ENCODE data around the gene PARN.
A peak's percentile ranks its signal among the peaks of the same experiment; 100 is the strongest.
"Not testable (repeated sequence)": the region's sequence is repeated elsewhere in the genome, so short reads cannot be mapped to it uniquely, and the experiment has no call there.

PARN gene

DNA sequence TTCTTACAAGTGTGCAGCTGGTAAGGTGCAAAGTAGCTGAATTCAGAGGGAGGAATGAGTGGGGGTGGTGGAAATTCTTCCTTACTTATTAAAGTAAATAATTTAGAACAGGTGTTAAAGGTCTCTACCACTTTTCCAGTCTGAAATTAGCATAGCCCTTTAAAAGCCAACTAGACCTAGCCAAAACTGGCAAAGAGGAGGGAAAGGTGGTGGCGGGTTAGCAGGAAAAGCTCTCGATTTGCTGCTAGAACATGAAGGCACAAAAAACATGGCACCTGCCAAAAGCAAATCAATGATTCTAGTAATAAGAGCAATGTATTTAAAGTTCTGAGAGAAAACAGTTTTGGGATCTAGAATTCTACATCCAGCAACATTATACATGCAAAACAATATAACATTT, 157.7 kb downstream of the PARN start:
- no peak for DNase-seq (ENCODE audit: low read depth, low spot score)

- no peak for DNase-seq (ENCODE audit: low read depth, low spot score)
Measured at GRCh38 chr16:14470788-14471187, 159.3 kb downstream of the PARN start.

- DNase-seq (ENCODE audit: low read depth, low spot score): no peak
Measured at GRCh38 chr16:14465799-14466198, 164.3 kb downstream of the PARN start.

- no peak for DNase-seq (ENCODE audit: low read depth, low spot score)
Measured at GRCh38 chr16:14464796-14465195, 165.3 kb downstream of the PARN start.

- no peak for DNase-seq (ENCODE audit: low read depth, low spot score)
Measured at GRCh38 chr16:14464192-14464591, 165.9 kb downstream of the PARN start.

- DNase-seq (ENCODE audit: low read depth, low spot score): no peak
Measured at GRCh38 chr16:14462811-14463210, 167.2 kb downstream of the PARN start.

- no peak for DNase-seq (ENCODE audit: low read depth, low spot score)
Measured at GRCh38 chr16:14460726-14461125, 169.3 kb downstream of the PARN start.

DNA sequence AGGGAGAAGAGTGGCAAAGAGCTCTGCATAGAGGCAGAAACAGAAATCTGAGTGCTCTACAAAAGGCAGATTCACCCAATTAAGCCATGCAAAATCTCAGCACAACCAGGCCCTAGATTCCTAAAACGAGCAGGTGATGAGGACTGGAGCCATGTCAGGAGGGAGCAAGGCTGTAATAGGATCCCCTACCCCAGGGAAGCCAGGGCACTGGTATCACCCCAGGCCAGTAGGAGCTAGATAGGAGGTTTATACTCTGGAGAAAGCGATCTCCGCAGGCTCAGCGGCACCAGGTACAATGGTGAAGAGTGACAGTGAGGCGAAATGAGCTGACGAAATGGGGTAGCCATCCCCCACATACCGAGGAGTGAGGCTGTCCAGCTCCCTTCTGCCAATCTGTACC, 171.5 kb downstream of the PARN start:
- DNase-seq (ENCODE audit: low read depth, low spot score): no peak

- peak; percentile 76 for DNase-seq (ENCODE audit: low read depth, low spot score)
Measured at GRCh38 chr16:14456793-14457481, 173.1 kb downstream of the PARN start.

DNA sequence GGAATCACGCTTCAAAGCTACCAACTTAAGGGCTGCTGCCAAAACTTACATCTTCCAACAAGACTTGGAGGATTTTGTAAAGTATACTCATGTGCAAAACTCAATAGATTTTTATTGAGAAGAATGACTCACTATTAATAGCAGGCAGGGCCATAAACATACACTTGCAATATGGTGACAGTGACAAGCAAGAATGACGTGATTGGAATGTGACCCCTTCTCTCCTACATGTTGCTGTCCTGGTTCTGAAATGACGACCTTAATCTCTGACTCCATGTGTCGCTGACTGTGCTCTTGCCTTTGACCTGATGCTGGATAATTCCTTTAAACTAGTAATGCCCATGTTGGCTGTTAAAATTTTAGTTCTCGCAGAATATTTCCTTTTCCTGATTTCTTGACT, 174.5 kb downstream of the PARN start:
- DNase-seq (ENCODE audit: low read depth, low spot score): no peak

DNA sequence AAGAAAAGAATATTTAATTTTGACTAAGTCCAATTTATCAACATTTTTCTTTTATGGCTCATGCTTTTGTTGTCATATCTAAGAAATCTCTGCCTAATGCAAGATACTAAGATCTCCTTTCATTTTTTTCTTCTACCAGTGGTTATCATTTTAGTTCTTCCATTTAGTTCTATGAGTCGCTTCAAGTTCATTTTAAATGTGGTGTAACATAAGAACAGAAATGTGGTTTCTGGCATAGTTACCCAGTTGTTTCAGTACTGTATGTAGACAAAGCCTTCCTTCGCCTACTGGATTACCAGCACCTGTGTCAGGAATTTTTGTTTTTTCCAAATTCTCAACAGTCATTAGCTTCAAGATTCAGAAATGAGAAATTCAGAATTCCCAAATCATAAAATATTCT, 175.7 kb downstream of the PARN start:
- DNase-seq (ENCODE audit: low read depth, low spot score): no peak

DNA sequence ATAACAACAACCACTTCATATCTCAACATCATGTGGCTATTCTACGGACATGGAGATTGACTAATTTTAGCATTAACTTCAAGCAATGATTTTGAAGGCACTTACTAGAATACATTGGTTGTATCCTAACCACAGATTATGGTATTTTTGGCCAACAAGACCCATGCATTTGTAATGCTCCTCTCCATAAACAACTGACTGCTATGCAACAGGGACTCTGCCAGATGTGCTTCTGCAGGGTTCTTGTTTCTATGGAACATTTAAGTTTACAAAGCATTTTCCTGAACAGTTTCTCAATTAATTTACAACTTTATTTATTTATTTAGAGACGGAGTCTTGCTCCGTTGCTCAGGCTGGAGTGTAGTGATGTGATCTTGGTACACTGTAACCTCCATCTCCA, 178.0 kb downstream of the PARN start:
- no peak for DNase-seq (ENCODE audit: low read depth, low spot score)

DNA sequence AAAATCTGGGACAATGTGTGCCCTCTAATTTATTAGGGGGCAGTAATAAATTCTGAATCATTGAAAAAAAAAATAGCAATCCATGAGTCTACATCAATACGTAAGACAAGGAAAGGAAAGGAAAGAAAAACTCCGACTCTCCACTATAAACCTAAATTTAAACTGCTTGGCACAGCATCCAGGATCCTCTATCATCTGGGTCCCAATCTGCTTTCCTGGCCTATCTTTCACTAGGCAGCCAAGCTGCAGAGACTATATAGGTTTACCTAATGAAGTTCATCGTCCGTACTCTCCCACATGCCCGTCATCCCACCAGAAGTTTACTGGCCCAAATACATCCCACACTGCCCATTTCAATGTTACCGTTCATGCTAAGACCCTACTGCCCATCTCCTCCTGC, 179.2 kb downstream of the PARN start:
- no peak for DNase-seq (ENCODE audit: low read depth, low spot score)

DNA sequence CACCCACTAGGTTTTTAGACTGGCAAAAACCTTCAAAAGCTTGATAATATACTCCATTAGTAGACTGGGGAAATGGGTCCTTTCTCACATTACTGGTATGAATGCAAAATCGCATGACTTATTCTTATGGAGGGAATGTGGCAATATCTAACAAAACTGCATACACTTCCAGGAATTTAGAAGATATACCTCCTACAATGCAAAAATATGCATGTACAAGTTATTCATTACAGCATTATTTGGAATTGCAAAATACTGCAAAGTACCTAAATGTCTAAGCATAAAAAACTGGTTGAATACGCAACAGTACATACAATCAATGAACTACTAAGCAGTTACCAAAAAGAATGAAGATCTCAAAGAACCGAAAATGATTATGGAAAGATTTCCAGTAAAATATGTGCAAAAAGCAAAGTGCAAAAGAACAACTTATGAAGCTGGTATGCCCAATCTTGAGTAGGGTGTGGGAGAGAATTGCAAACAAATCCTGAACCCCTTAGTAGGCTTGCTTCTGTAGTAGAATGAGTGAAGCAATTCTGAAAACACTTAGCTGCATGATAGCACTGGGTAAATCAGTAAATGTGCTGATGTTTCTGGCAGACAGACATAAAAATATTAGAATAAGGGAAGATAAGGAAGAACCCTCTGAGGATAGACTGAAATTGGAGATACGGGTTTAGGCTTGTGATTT, 180.1 kb downstream of the PARN start:
- DNase-seq (ENCODE audit: low read depth, low spot score): no peak

GRCh38 chr16:14449334-14449733, 180.7 kb downstream of the PARN start:
- DNase-seq (ENCODE audit: low read depth, low spot score): no peak

- no peak for DNase-seq (ENCODE audit: low read depth, low spot score)
Measured at GRCh38 chr16:14448879-14449278, 181.2 kb downstream of the PARN start.

DNA sequence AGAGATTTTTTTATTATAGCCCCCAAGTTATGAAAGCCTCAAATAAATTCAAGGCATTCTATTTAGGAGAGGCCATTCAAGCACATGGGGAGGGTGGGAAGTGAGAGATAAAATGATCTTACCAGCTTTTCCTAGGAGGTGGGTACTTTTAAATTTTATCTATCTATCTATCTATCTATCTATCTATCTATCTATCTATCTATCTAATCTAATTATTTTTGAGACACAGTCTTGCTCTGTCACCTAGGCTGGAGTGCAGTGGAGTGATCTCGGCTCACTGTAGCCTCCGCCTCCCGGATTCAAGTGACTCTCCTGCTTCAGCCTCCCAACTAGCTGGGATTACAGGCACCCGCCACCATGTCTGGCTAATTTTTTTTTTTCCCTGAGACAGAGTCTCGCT, 182.3 kb downstream of the PARN start:
- DNase-seq (ENCODE audit: low read depth, low spot score): no peak

- DNase-seq (ENCODE audit: low read depth, low spot score): no peak
Measured at GRCh38 chr16:14446796-14447195, 183.3 kb downstream of the PARN start.

- no peak for DNase-seq (ENCODE audit: low read depth, low spot score)
Measured at GRCh38 chr16:14445937-14446715, 183.9 kb downstream of the PARN start.

- peak; percentile 37 for DNase-seq (ENCODE audit: low read depth, low spot score)
Measured at GRCh38 chr16:14444979-14445810, 184.9 kb downstream of the PARN start.

DNA sequence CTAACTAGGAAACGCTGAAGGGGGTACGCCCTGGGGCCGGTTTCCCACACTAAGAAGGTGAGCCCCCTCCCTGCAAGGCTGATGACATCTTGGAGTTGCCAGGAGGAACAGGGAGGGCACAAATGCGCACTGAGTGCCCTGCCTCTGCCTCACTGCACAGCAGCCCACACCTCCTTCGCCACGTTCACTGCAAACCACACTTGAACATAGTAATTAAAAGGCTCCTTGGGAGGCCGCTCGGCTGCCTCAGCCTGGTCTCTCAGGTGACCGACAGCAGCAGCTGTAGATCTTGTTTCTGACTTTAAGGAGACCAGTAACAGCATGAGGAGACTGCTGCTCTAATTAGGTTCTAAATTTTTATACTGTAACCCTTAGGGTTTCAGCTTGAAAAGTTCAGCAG, 188.5 kb downstream of the PARN start:
- DNase-seq (ENCODE audit: low read depth, low spot score): not testable (repeated sequence)

DNA sequence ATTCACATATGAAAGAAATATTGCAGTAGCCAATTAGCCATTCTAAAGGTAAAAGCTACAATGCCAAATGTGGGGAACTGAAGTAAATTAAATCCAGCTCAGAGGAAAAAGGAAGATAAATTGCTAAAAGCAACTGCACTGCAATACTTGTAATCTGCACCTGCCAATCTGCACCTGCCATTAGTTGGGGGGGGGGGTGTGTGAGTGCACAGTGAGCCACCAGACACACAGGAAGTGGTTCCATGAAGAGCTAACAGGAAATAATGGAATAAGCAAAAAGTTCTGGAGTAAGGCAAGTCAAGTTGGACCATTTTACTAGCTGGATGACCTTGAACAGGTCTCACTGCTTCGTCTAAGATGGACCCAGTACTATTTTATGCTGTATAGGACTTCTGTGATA, 191.8 kb downstream of the PARN start:
- DNase-seq (ENCODE audit: low read depth, low spot score): no peak

Measured in astrocyte of the hippocampus (primary cell).